HG03565 (cell line): ENCODE measurements around the gene TRMT11.
"Not testable (repeated sequence)": the region's sequence is repeated elsewhere in the genome, so short reads cannot be mapped to it uniquely, and the experiment has no call there.

Source experiments
- ATAC-seq: cut with Tn5 transposase; IDR thresholded peaks from one replicate; pipeline ENCODE4 v1.9.1; 2021; ENCODE audit warnings: mild to moderate bottlenecking, moderate library complexity; ENCODE audit not compliant: unreplicated experiment

TRMT11 gene

DNA sequence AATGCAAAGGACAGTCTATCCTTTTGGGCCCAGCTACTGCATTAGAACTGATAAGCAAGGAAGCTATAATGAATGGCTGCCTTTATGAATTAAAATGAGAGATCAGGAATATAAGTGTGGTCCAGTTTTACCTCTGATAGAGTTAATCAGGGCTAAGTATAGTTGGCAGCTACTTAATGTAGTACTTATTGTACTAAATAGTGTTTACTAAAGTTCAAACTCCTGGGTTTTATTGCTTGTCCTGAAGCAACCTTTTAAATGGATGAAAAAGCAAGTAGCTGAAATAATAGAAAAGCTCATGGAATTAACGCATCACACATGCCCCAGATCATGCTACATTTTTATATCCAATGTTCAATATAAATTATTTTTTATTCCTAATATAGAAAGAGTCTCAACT lies 5.3 kb downstream of the TRMT11 start:
- no peak for ATAC-seq

DNA sequence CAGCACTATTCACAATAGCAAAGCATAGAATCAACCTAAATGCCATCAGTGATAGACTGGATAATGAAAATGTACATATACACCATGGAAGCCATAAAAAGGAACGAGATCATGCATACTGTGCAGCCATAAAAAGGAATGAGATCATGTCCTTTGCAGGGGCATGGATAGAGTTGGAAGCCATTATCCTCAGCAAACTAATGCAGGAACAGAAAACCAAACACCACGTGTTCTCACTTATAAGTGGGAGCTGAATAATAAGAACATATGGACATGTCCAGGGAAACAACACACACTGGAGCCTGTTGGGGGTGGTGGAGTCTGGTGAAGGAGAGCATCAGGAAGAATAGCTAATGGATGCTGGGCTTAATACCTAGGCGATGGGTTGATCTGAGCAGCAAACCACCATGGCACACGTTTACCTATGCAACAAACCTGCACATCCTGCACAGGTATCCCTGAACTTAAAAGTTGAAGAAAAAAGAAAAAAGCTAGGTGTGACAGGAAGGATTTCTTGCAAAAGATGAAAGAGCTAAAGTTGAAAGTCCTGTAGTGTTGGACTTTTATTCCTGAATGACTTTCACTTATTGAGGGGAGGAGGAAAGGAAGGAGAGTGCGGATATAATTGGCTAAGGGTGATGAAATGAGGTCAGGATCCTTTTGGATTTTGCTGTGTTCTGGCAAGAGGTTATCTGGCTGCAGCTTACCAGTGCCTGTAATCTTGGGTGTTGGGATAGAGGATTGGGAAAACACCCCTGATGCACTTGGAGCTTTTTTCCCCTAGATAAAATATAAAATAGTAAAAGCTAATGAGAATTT lies 8.5 kb downstream of the TRMT11 start:
- no peak for ATAC-seq

DNA sequence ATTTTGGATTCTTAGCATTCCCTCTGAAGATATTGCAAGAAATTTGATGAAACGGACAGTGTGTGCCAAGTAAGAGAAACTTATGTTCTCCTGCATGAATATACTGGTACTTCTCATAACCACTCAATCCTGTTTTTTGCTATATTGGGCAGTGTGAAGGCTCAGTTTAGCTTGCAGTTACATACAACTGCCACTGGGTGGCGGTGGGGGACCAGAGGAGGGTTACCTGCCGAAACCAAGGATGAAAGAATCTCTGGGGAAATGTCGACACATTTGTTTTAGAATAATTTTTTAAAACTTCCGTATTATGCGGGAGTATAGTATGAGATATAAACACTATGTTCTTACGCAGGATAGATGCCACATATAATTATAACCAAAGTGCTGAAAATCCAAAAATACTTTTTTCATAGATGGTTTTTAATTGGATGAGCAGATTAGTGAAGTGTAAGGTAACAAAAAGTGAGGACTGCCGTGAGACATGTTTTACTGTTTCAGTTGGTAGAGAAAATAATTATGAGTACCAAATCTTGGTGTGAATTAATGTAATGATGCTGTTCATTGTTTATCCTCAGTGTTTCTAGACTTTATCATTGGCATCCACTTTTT lies 9.7 kb downstream of the TRMT11 start:
- ATAC-seq: peak; percentile 93

DNA sequence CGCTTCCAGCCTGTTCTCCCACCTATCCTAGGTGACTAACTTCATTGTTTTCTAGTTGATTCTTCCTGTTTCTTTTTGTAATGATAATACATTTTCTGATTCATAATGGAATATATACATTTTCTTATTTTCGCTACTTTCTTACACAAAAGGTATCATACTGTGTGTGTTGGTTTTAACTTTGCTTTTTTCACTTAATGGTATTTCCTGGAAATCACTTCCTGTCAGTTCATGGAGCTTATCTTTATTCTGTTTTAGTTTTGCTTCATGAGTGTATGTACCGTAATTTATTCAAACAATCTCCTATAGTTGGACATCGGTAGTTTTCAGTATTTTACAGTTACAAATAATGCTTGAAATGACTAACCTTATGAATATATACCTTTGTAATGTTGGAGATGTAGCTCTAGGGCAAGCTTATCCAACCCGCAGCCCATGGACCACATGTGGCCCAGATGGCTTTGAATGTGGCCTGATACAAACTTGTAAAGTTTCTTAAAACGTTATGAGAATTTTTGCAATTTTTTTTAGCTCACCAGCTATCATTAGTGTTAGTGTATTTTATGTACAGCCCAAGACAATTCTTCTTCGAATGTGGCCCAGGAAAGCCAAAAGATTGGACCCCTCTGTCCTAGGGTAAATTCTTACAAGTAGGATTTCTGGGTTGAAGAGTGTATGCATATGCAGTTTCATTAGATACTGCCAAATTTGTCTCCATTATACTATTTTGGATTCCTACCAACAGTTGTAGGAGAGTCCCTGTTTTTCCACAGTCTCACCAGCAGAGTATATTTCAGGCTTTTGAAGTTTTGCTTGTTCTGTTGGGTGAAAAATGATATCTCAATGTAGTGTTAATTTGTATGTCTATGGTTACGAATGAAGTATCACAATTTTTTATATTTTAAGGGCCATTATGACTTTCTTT lies 16.7 kb downstream of the TRMT11 start:
- ATAC-seq: no peak

DNA sequence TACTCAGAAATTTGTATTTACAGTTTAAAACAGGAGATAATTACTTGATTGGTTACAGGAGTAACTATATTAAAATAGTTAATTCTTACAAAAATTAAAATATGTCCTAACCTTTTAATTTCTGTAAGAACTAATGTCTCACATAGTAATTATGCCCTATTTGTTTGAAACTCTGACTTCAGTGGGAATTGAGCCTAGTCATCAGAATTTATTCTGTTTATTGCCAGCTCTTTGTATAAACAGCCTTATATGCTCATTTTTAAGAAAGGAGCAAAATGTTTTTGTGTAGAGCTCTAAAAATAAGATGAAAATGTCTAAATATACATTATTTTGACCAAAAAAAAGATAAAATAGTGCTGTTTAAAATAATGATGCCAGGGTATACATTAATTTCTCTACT lies 21.5 kb downstream of the TRMT11 start:
- no peak for ATAC-seq

DNA sequence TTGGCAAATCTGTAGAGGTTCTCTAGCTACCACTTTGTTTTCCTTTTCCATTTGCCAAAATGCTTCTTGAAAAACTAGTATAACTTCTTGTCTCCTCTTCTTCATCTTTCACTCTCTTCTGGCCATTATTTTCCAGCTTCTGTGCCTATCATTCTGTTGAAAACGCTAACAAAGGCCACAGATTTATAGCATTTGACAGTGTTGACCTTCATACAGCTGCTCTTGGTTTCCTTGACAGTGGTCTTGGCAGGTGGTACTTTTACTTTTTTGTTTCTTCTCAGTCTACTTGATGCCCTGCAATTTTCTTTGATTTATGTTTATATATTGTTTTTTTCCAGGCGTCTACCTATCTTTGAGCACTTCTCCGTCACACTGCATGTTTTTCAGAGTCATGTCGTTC lies 23.7 kb downstream of the TRMT11 start:
- no peak for ATAC-seq

DNA sequence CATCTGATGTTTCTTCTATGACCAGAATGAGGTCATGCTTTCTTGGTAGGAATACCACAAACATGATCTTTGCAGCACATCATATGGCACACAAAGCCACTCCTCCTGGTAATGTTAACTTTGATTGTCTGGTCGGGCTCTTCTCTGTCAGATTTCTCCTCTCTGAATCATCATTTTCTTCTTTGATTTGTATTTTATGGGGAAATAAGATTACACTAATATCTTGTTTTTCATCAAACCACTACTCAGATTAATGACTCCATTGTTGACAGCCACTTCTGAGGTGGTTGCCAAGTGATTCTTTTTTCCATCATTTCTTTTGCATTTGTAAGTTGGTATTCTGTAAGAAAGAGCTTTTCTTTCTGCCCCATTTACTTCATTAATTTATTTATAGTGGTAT lies 29.5 kb downstream of the TRMT11 start:
- no peak for ATAC-seq

DNA sequence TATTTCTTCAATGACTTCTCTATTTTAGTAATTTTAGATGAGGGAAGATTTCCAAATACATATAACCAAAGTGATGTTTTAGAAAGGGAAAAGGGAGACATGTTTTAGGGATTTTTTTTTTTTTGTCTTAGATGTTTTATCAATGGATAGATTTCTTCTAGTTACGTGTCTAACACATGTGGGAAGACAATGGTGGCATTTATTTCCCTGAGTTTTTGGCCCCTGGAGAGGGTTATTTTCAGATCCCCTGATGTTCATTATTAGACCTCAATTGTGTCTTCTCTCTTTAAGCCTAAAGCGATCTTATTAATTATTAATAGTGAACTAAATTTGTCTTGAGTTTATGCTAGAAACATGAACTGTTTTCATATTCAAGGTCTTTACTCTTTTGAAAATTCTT lies 30.3 kb downstream of the TRMT11 start:
- ATAC-seq: no peak

DNA sequence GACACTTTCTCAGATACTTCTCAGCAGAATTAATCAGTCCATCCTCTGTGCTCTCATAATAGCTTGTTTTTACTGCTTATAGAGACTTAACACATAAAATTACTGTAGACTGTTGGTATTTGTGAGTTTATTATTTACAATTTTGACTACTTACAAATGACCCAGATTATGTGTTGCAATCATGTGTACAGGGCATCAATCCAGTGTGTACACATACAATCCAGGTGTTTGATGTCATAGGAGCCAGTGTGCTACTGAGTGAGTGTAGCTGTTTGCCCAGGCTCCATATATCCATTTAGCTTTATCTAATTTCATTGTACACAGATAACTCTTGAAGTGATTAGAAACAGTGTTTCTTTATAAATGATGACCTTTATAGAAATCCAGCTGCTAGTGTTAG lies 31.3 kb downstream of the TRMT11 start:
- ATAC-seq: no peak

DNA sequence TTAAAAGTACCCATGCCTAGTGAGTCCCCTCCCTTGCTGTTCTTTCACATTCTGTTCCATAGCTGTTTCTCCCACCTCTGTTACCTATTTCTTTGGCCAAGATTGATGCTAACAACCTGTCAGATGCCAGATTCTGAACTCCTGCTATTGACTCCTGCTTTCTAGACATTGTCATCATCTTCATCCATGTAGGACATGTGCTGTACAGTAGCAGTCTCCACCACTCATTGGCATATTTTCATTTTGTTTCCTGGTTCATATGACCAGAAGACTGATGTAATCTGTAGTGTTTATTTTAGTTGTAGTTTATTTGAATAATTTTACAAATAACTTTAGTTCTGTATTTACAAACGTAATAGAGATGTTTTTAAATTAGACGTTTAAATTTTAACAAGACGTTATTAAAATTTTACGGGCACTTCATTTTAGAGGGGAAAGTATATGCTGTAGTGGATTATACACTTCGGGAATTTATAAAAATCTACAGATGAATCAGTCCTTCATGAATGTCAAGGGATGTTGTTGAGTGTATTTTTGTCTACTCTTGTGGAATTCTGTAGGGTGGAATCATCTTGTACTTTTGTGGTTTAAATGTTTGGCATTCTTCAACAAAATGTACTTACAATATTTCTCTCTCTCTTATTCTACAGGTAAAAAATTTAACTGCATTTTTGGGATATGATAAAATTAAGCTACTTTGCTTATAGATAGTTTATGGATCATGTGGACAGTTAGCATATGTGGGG lies 34.1 kb downstream of the TRMT11 start:
- no peak for ATAC-seq

DNA sequence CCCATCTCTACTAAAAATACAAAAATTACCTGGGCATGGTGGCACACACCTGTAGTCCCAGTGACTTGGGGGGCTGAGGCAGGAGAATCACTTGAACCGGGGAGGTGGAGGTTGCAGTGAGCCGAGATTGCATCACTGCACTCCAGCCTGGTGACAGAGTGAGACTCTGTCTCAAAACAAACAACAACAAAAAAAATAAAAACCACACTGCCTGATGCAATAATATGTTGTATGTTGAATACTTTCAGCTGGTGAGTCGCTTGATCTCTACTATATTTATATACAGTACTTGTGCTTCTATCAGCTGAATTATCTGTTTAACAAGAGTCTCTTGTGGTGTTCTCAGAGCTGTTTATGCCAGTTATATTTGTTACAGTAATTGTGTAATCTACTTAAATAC lies 37.1 kb downstream of the TRMT11 start:
- ATAC-seq: not testable (repeated sequence)

DNA sequence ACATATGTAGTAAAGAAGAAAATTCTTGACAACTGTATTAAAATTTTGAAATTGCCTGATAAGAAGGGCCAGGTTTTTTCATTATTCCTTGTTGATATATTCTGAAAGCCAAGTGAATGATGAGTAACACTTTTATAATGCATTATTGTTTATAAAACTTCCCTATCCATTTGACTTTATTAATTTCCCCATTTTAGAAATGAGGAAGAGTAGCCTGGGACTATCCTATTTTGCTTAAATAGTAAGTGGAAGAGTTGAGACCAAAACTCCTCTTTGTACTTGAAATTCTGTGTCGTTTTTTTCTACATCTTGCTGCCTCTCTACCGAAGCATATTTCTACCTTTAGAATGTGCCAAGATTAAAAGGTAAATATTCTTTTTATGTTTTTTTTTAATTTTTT lies 39.7 kb downstream of the TRMT11 start:
- no peak for ATAC-seq

DNA sequence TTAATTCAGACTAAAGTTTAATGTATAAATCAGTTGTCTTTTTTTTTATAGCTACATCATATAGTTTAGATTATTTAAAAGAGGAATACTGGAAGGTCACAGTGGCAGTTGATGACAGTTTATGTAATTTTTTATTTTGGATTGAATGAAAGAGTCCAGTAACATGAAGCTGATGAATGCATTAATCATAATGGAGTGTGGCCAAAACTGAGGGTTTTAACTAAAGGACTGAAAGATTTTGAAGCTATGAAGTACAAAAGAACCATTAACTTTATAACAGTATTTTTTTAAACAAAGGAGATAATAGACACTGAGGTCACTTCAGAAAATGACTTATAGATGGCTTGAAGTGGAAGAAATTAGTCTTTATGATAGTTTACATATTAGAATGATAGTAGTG lies 41.3 kb downstream of the TRMT11 start:
- ATAC-seq: no peak

DNA sequence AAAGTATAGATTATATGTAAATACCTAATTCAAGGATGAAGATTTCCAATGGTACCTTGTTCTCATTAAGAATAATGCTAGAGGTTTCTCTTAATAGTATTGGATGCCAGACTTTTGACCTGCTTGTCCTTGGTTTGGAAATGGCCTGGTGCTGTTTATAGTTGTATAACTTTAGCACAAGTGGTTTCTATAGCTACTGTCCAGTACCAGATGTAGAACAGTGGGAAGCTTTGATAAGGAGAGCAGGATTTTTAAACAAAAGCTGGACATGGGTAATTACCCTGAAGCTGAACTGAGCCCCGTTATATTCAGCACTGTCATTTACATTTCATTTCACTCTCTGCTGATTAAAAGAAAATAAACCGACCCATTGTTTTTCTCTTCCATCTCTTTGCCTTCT lies 43.7 kb downstream of the TRMT11 start:
- ATAC-seq: no peak

DNA sequence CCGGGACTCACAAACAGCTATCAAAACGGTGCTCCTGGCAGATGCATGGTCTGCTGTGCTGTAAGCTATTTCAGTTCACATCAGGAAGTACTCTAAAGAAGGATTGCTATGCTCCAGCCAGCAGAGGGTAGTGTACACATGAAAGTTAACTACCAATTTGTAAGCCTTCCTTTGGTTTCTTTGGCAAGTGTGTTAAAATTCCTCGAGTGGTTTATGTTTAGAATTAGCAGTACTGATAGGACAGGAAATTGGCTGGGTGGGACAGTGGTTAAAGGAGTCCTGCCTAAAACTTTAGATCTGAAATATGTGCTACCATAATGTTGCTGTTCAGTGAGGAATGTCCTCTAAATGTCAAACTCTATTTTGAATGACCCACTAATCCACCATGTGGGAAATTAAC lies 47.4 kb downstream of the TRMT11 start:
- ATAC-seq: peak; percentile 90

DNA sequence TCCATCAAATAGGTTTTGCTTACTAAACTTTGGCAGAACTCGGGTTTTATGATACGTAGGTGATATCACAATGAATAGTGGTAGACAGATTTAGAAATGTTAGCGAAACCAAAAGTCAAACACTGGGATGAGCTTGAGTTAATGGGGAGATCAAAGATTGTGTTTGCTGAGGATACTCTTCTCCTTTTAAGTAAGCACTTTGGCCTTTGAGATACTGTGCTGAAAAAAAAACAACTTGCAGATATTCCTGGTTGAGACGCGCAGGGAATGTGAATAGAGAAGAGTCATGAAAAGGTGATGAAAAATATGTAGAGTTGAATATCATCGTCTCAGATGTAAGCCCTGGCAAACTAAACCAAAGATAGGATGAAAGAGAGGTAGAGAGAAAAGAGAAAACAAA lies 48.3 kb downstream of the TRMT11 start:
- ATAC-seq: no peak

DNA sequence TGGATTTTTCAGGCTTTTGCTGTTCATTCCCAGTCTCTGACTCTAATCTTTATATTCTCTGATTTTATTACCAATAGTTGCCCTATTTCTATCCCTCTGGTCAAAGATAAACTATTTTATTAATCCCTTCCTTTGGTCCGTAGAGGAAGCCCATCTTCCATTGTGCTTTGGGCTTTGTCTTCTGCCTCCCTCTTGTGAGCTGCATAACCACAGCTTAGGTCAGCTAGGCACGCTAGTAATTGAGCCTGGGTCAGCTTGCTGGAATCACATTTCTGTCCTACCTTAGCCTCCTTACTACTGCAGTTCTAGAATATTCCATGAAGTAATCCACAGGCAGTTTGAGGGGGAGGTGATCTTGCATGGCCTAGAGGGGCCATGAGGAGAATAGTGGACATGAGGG lies 49.4 kb downstream of the TRMT11 start:
- no peak for ATAC-seq

DNA sequence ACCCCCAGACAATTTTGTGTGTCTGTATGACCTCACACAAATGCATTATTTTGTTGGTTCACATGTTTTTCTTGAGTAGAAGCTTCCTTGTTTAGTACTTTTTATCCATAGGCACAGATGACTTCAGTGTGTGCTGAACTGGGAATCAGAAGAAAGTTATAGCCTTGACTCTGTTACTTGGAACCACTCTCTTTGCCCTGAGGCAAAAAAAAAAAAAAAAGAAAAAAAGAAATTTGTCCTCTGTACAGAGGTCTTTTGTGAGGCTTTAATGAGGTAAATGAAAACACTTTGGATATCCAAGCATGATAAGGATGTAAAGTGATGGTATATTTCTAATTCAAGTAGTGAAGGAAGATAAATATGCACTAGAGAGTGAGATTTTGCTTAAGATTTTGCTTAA lies 51.9 kb downstream of the TRMT11 start:
- ATAC-seq: no peak

DNA sequence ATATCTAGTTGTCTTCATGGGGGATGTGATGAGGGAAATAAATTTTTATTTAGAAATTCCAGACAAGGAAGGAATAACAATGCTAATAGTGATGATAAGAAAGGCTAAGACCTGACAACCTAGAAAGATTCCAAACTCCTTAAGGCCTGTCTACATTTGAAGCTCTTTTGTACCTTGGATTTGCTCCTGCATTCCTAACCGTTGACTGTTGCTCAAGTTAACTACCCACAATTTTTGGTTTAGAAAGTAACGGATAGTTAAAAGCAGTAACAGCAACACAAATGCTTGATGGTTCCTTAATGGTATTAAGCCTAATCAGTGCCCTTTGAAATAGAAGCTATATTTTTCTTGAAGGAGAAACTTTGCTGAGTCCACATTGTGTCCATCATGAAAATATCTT lies 52.9 kb downstream of the TRMT11 start:
- no peak for ATAC-seq

DNA sequence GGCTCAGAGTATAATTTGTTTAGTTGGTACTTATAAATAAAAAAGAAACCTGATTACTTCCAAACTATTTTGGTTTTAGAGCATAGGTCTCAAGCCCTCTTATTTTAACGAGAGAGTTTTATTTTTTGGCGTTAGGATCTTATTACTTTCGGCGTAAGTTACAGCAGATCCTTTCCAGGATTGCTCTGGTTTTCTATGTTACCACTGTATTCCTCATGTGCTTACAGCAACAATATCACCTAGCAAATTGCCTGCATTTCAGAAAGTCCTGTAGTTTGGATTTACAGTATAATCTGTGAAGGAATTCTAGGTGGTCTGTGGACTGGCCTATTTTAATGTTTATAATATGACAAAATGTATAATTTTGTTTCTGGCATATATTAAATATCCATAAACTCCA lies 54.1 kb downstream of the TRMT11 start:
- no peak for ATAC-seq

DNA sequence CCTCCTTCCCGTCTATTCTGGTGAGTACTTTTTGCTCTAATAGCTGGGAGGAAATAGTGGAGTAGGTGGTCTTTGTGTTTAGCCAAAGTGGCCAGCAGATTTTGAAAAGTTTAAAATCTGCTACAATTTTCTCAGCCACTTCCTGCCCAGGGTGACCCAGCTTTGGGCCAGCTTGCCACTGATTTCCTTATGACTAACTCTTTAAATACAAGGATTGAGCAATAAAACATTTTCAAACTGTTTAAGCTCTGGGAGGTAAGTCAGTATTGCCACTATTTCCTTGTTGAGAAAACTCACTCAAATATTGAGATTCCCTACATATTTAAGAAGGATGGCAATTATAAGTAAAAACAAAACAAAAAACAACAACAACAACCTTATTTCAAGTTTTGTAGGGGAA lies 54.5 kb downstream of the TRMT11 start:
- no peak for ATAC-seq
